Adrenal gland (tissue), 5 donors: Measurements from ENCODE around the gene ZNF184.

Source experiments
- POLR2A ChIP-seq, 2 donors: fragments of 450-650 bp; IDR thresholded peaks; one replicate each; pipeline ENCODE4 v1.6.1; 2017; ENCODE audit warnings: antibody characterized with exemption in 2 of 2, mild to moderate bottlenecking in 2 of 2, moderate library complexity in 1 of 2
- TF ChIP-seq, protein P1 (sequence below), 6 experiments: fragments of 450-650 bp in 4 of 6; fragments of 200-600 bp in 2 of 6; sonication (generic) in 1 of 6; IDR thresholded peaks; 1 replicate in 5 of 6; 2 replicates in 1 of 6; pipeline versions ENCODE4 v1.5.1 to v1.8.0; 2016 to 2021; ENCODE audit warnings: antibody characterized with exemption in 6 of 6, mild to moderate bottlenecking in 2 of 6, moderate library complexity in 1 of 6
- donor health status: DM: no; HTN: no; CAD: no.

DNA sequence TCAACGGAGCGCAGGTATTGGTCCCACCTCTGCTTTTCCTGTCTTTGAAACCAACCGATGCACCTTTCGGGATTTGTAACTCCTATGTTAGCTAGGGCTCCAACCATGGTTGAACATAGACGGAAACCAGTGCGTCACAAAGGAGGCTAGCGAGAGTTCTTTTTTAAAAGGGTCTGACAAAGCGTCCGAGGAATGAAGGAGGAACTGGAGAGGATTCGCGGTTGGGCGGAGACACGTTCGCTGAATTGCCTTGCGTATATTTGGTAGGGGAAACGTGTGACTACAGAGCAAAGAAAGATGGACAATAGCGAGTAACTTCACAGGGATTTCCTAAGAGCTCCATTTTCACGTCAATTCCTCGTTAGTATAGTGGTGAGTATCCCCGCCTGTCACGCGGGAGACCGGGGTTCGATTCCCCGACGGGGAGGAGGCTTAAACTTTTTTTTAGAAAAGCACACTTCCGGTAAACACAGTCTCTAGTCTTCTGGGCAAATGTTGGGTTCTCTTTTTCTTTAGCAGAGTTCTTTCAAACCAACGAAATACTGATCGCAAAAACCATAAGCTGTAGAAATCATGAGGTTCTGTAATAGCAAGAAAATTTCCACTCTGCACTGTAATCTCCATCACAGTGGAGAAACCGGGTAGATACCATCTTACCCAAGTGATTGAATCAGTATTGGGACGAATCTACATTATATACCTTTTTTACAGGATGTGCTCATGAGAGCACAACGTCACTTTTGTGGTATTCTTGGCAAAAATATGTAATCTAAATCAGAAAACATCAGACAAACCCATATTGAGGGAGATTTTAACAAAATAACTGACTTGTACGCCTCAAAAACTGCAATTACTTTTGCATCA, 6.6 kb upstream of the ZNF184 start:
- TF ChIP-seq, protein P1, sequence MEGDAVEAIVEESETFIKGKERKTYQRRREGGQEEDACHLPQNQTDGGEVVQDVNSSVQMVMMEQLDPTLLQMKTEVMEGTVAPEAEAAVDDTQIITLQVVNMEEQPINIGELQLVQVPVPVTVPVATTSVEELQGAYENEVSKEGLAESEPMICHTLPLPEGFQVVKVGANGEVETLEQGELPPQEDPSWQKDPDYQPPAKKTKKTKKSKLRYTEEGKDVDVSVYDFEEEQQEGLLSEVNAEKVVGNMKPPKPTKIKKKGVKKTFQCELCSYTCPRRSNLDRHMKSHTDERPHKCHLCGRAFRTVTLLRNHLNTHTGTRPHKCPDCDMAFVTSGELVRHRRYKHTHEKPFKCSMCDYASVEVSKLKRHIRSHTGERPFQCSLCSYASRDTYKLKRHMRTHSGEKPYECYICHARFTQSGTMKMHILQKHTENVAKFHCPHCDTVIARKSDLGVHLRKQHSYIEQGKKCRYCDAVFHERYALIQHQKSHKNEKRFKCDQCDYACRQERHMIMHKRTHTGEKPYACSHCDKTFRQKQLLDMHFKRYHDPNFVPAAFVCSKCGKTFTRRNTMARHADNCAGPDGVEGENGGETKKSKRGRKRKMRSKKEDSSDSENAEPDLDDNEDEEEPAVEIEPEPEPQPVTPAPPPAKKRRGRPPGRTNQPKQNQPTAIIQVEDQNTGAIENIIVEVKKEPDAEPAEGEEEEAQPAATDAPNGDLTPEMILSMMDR (IDR thresholded peaks at IDR 0.05), result no peak
- peak; percentile 39 to 57 for TF ChIP-seq POLR2A (IDR thresholded peaks at IDR 0.05)
